ENCODE measurements around the gene SLC35E1.
"Not testable (repeated sequence)": the region's sequence is repeated elsewhere in the genome, so short reads cannot be mapped to it uniquely, and the experiment has no call there.

The SLC35E1 gene

DNA sequence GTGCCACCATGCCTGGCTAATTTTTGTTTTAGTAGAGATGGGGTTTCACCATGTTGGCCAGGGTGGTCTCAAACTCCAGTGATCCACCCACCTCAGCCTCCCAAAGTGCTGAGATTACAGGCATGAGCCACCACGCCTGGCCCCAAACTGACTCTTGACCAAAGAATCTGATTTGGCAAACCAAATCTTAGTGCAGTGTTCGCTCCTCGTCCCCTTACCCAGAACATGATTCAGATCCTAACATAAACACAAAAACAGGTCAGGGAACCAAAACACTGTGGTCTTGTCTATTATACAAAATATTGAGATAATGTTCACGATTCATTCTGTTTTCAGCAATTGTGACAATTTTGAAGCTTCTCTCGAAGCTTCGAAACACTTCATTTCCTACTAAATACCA, 20.3 kb downstream of the SLC35E1 start:
- not testable (repeated sequence) for DNase-seq (ENCODE audit: low spot score); FAIRE-seq

GRCh38 chr19:16548956-16549355, 23.3 kb downstream of the SLC35E1 start:
- no peak for DNase-seq (ENCODE audit: low spot score)
- FAIRE-seq: no peak

GRCh38 chr19:16544473-16545231, 27.6 kb downstream of the SLC35E1 start:
- FAIRE-seq (no peak), DNase-seq (ENCODE audit: low spot score) (no peak)

GRCh38 chr19:16543734-16544133, 28.5 kb downstream of the SLC35E1 start:
- FAIRE-seq; DNase-seq (ENCODE audit: low spot score): not testable (repeated sequence)

- FAIRE-seq: no peak
Measured at GRCh38 chr19:16542910-16543472, 29.2 kb downstream of the SLC35E1 start.

DNA sequence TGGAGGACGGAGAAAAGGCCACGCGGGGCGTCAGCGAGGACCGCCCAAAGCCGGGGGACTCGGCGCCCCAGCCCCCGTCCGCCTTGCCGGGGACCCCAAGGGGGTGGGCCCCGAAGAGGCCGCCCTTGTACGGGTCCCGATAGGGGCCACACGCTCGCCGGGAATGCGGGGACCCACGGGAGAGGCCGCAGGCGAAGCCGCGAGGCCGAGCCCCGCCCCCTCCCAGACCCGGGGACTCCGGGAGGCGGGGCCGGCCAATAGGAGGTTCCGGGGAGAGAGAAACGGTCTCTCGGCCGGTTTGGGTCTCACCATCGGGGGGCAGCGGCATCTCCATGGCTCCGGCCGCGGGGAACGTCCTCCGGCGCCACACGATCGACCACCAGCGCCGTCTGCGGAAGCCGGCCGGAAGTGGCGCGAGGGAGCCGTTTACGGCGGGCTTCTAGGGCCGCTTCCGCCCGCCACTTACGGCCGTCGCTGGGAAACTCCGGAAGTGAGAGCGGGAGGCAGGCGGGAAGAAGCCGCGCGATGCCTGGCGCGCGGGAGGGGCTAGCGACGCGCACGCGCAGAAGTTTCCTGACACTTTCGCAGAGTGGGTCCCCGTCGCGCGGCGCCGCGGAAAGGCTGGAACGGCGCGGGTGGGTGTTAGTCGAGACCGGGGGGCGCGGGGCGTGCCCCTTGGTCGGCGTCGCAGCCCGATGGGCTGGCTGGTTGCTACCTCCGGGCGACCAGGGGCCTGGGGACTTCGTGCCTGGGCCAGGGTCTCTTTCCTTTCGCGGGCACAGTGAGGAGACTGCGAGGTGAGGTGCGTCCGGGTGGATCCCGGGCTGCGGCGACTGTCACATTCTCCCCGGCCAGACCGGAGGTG, 29.9 kb downstream of the SLC35E1 start, which contains the start of gene CHERP:
Gene CHERP (minus strand): TSS at position 393 of the 865 bp plus-strand sequence. CDS start 59 bp downstream, at position 334.
- no peak for FAIRE-seq

More at GRCh38 chr19:16542910-16543472, 29.2 kb downstream of the SLC35E1 start:
- no peak for DNase-seq (ENCODE audit: low spot score)

GRCh38 chr19:16541526-16542044, 30.6 kb downstream of the SLC35E1 start:
- FAIRE-seq (no peak), DNase-seq (ENCODE audit: low spot score) (no peak)

More for the DNA sequence above, 29.9 kb downstream of the SLC35E1 start, which contains the start of gene CHERP:
- DNase-seq (ENCODE audit: low spot score): peak; percentile 92

DNA sequence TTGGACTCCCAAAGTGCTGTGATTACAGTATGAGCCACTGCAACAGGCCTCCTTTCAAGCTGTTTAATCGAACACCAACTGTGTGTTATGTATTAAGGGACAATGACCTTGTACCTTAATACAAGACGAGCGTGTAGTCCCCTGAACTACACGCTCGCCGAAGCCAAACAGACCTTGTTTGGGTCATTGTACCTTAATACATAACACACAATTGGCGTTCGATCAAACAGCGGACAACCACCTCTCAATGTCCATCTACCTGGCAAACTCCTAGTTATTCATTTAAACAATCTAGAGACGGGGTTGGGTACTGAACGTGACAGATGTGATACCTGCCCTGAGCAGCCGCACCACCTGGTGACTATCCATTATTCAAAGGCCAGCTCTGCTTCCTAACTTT, 31.3 kb downstream of the SLC35E1 start:
- FAIRE-seq: no peak

DNA sequence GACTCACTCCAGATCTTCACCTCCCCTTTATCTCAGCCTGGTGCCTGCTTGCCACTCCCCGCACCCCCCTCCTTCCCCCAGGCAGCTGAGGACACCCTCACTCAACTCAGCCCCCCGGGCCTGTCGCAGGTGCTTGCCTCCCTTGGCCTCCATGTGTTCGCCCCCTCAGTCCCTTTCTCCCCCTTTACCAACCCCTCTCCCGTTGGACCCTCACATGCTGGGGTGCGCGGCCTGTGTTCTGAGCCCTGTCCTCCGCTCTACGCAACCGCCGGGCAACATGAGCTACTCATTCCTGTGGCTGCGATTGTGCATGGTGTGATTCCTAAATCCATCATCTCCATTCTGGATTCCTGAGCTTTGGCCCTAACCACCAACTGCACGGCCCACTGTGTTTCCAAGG, 35.1 kb downstream of the SLC35E1 start:
- DNase-seq (ENCODE audit: low spot score): no peak
- FAIRE-seq: no peak

More for the DNA sequence above, 31.3 kb downstream of the SLC35E1 start:
- no peak for DNase-seq (ENCODE audit: low spot score)

GRCh38 chr19:16536130-16536529, 36.1 kb downstream of the SLC35E1 start:
- FAIRE-seq (no peak), DNase-seq (ENCODE audit: low spot score) (no peak)

DNA sequence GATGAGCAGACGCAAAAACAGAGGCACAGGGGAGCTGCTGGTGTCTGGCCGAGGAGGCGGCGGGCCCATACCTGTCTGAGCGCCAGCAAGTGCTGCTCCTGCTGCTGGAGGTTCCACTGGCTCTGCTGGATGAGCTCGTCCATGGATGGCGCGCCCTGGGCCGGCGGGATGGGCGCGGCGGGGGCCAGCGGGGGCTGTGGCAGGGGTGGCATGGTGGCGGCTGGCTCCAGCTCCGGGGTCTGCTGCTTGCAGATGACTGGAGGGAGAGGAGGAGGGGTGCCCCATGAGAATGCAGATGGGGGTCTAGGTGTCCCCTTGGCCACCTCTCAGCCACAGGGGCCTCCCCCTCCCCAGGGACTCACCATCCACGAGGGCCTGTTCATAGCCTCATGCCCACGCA, 36.8 kb downstream of the SLC35E1 start:
- FAIRE-seq (no peak), DNase-seq (ENCODE audit: low spot score) (no peak)

DNA sequence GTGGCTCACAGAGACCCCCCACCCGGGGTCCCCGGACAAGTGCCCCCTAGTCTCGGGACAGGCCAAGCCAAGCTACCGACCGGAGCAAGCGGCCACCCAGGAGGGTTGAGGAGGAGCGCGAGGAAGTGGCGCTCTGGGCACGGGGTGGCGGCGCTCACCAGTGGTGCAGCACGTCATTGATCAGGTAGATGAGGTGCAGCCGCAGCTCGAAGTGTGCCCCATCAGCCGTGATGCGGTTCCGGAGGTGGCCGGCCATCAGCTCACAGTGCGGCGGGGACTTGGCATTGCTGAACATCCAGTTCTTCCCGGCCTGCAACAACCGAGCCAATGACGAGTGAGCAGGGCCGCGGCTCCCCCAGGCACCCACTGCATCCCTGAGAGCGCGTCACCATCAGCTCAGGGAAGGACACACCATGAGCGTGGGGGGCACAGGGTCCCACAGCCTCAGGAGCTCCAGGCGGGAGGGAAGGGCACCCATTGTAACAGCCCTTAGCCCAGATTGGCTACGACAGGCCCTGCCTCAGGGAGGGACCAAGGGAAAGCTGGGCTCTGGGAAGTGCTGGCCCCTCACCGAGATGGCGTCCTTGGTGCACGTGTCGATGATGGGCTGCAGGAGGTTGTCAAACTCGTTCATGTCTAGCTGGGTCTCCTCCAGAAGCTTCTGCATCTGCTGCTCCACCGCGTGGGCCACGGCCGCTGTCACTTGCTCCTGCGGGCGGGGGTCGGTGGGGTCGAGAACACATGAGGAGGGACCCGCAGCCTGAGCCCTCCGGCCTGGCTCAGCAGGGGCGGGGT, 39.6 kb downstream of the SLC35E1 start:
- DNase-seq (ENCODE audit: low spot score): no peak
- no peak for FAIRE-seq

- DNase-seq (ENCODE audit: low spot score) (no peak), FAIRE-seq (no peak)
Measured at GRCh38 chr19:16531380-16531669, 40.9 kb downstream of the SLC35E1 start.

- no peak for DNase-seq (ENCODE audit: low spot score)
Measured at GRCh38 chr19:16530540-16531379, 41.5 kb downstream of the SLC35E1 start.

GRCh38 chr19:16529466-16530144, 42.6 kb downstream of the SLC35E1 start:
- no peak for DNase-seq (ENCODE audit: low spot score)
- no peak for FAIRE-seq

More at GRCh38 chr19:16530540-16531379, 41.5 kb downstream of the SLC35E1 start:
- FAIRE-seq: no peak

DNA sequence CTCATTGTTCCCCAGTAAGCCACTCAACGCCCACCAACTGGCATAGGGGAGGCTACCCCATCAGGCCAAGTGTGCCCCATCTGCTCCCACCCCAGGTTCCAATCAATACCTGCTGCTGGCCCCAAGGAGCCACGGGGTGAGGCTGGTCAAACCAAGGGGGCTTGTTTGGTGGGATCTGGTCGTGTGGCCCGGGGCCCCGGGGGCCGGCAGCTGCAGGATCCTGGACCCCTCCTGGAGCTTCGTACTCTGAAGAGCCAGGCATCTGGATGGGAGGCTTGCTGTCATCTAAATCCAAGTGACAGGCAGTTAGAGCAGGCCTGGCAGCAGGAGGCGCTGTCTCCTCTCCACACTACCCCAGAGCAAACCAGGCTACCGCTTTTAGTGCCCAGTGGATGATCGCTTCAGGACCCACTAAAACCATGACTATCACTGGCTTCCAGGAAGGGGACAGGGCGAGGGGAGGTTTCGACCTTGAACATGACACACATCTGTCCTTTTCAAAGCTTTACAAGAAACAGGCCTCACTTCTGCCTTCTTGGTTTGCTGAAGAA, 44.2 kb downstream of the SLC35E1 start:
- no peak for DNase-seq (ENCODE audit: low spot score)
- no peak for FAIRE-seq

DNA sequence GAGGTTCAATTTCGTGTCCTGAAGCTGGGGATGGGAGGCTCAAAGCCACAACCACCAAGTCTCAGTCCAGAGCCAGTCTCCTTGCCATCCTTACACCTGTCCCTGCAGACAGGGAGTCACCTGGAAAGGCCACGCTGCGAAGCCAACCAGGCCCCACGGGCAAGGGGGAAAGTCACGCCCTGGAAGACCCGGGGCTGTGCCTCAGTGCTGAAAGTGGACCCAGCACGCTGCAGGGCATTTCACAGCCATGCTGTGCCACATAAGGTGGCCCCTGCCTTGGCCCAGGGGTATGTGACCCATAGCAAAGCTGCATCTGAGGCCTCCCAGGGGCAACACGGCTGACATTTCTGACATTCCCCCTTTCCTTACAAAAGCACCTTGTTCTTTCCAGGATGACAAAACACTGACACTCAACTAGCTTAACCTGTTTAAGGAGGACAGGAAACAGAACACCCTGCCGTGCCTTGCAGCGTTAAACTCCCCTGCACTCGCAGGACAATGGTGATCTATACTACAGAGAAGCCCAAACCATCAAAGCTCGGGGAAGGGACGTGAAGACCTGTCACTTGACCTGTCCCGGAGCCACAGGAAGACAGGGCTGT, 44.8 kb downstream of the SLC35E1 start:
- no peak for FAIRE-seq
- no peak for DNase-seq (ENCODE audit: low spot score)

GRCh38 chr19:16525751-16526481, 46.3 kb downstream of the SLC35E1 start:
- FAIRE-seq (no peak), DNase-seq (ENCODE audit: low spot score) (no peak)

Data from urothelium cell line (cell line).